NCI-H146 treated with DMSO at 0.1 percent for 48 hours (cell line): ENCODE results near the gene BZW1.

ENCODE experiments used
- DNase-seq: peaks from one replicate; lab custom pipeline; 2025; ENCODE audit not compliant: unreplicated experiment; lab: John Stamatoyannopoulos, UW

The BZW1 gene

DNA sequence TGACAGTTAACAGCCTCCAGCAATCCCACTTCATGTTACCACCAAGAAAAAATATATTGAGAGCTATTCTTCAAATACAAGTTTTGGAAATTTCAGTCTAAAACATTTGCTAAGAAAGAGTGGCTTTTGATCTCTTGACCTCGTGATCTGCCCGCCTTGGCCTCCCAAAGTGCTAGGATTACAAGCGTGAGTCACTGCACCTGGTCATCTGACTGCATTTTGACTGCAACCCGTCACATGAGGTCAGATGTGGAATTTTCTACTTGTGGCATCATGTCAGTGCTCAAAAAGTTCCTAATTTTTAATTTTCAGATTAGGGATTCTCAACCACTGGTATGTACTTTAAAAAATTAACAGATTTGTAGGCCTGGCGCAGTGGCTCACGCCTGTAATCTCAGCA is 61.9 kb downstream of the BZW1 start:
- no peak for DNase-seq
